Stimulated activated CD8-positive, alpha-beta memory T cell treated with anti-CD3 and anti-CD28 coated beads, Interleukin-4, amount 100 ng/mL, for 48 hours (primary cell): ENCODE results near the gene CWF19L2.
"Not testable (repeated sequence)": the region's sequence is repeated elsewhere in the genome, so short reads cannot be mapped to it uniquely, and the experiment has no call there.

Source experiments
- DNase-seq: peaks from one replicate; pipeline ENCODE4 v3.0.0-alpha.2; 2020

Gene CWF19L2

GRCh38 chr11:107457558-107458271 is at the start of gene CWF19L2:
Gene CWF19L2 (minus strand): TSS chr11:107457825. CDS start chr11:107457816, 9 bp downstream.
- DNase-seq: peak; percentile 87

- no peak for DNase-seq
Observed at GRCh38 chr11:107505647-107506225, 48.1 kb upstream of the CWF19L2 start.

GRCh38 chr11:107504981-107505380 is 47.4 kb upstream of the CWF19L2 start:
- no peak for DNase-seq

GRCh38 chr11:107501713-107502112 is 44.1 kb upstream of the CWF19L2 start:
- no peak for DNase-seq

GRCh38 chr11:107497371-107497770 is 39.7 kb upstream of the CWF19L2 start:
- DNase-seq: not testable (repeated sequence)

- DNase-seq: no peak
Observed at GRCh38 chr11:107496011-107496410, 38.4 kb upstream of the CWF19L2 start.

- DNase-seq: no peak
Observed at GRCh38 chr11:107494055-107494454, 36.4 kb upstream of the CWF19L2 start.

- no peak for DNase-seq
Observed at GRCh38 chr11:107493117-107493516, 35.5 kb upstream of the CWF19L2 start.

GRCh38 chr11:107490836-107491235 is 33.2 kb upstream of the CWF19L2 start:
- no peak for DNase-seq

- DNase-seq: no peak
Observed at GRCh38 chr11:107482234-107482633, 24.6 kb upstream of the CWF19L2 start.

- DNase-seq: no peak
Observed at GRCh38 chr11:107478922-107479321, 21.3 kb upstream of the CWF19L2 start.

- no peak for DNase-seq
Observed at GRCh38 chr11:107477820-107478219, 20.2 kb upstream of the CWF19L2 start.

- no peak for DNase-seq
Observed at GRCh38 chr11:107473792-107474191, 16.2 kb upstream of the CWF19L2 start.

- no peak for DNase-seq
Observed at GRCh38 chr11:107472966-107473365, 15.3 kb upstream of the CWF19L2 start.

- no peak for DNase-seq
Observed at GRCh38 chr11:107468596-107468995, 11.0 kb upstream of the CWF19L2 start.

- no peak for DNase-seq
Observed at GRCh38 chr11:107467696-107468095, 10.1 kb upstream of the CWF19L2 start.

- not testable (repeated sequence) for DNase-seq
Observed at GRCh38 chr11:107466275-107466866, 8.7 kb upstream of the CWF19L2 start.

- DNase-seq: peak; percentile 27
Observed at GRCh38 chr11:107457205-107457557, 444 bp downstream of the CWF19L2 start.

- DNase-seq: no peak
Observed at GRCh38 chr11:107453594-107454286, 3.9 kb downstream of the CWF19L2 start.

GRCh38 chr11:107446822-107447431 is 10.7 kb downstream of the CWF19L2 start:
- no peak for DNase-seq

- DNase-seq: no peak
Observed at GRCh38 chr11:107442715-107443215, 14.9 kb downstream of the CWF19L2 start.

- no peak for DNase-seq
Observed at GRCh38 chr11:107439586-107440167, 17.9 kb downstream of the CWF19L2 start.

GRCh38 chr11:107438148-107438547 is 19.5 kb downstream of the CWF19L2 start:
- DNase-seq: no peak
